Suppressor macrophage (primary cell): Measurements from ENCODE around the gene PDLIM3.
A peak's percentile ranks its signal among the peaks of the same experiment; 100 is the strongest.
"Not testable (repeated sequence)": the region's sequence is repeated elsewhere in the genome, so short reads cannot be mapped to it uniquely, and the experiment has no call there.

Experiments used
- DNase-seq, 4 experiments: peaks; one replicate each; pipeline ENCODE4 v3.0.0-alpha.2; 2020 to 2022

PDLIM3 gene

DNA sequence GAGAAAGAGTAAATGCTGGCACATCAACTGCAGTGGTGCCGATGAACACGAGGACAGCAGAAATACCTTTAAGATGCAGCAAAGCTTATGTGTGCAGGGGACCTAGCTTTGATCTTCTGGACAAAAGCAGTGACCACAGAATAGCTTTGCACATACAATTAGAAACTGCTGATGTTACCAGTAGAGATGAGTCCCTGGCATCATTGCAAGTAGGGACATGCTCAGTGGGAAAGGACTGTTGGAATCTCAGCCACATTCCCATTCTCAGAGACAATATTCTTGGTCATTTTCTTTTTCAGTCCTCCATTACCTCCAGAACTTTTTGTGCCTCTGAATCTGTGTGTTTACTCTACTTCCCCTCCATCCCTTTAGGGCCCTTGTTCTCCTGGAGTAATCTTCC, 16.9 kb upstream of the PDLIM3 start:
- DNase-seq = no peak

DNA sequence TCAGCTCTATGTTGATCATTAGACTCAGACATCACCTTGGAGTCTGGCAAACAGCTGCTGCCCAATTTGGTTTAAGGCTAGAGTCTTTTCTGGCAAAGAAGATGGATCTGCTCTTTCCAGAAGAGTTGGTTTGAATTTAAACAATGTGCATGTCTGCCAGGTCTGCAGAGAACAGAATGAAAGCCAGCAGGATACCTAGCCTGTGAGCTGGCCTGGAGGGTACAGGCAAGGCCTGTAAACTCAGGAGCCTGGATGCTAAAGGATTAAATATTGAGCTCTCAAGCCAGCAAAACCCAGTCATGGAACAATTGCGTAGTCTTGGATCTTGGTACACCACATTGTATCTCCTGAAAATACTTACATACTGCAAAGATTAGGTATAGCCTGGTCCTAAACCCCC, 15.6 kb upstream of the PDLIM3 start:
- DNase-seq = no peak

DNA sequence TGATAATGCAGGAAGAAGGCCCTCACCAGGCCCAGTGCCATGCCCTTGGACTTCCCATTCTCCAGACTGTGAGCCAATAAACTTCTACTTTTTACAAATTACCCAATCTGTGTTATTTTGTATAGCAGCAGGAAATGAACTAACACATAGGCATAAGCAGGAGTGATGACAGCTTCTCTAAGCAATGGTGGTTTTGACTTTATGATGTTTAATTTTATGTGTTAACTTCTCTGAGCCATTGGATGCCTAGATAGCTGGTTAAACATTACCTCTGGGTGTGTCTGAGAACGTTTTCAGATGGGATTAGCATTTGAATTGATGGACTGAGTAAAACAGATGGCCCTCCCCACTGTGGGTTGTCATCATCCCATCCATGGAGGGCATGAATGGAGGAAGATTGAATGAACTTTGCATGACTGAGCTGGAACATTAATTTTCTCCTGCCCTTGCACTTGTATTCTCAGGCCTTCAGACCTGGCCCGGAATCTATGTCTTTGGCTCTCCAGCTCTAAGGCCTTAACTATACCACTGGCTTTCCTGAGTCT, 13.9 kb upstream of the PDLIM3 start:
- peak in 1 of 4 experiments; percentile 2 for DNase-seq

DNA sequence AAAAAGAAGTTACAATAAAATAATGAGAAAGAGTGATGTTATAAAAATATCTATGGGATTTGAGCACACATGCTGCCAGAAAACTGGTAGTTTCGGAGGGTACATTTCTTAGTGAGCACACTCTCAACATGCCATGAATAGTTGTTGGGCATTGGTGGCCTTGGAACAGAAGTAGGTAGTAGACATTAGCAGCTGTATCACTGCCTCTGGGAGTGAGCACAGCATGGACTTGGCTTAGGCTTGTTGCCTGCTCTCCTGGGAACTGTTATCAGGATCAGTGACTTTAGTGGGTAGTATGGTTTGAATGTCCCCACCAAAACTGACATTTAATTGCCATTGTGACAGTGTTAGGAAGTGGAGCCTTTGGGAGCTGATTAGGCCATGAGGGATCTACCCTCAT, 13.3 kb upstream of the PDLIM3 start:
- no peak for DNase-seq

DNA sequence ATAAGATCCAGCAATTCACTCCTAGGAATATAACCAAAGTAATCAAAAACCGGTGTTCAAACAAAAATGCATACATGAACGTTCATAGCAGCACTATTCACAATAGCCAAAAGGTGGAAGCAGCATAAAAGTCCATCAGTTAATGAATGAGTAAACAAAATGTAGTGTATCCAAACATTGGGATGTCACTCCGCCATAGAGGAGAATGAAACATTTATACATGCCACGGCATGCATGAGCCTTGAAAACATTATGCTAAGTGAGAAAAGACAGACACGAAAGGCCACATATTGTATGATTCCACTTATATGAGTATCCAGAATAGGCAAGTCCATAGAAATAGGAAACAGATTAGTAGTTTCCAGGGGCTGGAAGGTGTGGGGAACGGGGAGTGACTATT, 11.0 kb upstream of the PDLIM3 start:
- no peak for DNase-seq

DNA sequence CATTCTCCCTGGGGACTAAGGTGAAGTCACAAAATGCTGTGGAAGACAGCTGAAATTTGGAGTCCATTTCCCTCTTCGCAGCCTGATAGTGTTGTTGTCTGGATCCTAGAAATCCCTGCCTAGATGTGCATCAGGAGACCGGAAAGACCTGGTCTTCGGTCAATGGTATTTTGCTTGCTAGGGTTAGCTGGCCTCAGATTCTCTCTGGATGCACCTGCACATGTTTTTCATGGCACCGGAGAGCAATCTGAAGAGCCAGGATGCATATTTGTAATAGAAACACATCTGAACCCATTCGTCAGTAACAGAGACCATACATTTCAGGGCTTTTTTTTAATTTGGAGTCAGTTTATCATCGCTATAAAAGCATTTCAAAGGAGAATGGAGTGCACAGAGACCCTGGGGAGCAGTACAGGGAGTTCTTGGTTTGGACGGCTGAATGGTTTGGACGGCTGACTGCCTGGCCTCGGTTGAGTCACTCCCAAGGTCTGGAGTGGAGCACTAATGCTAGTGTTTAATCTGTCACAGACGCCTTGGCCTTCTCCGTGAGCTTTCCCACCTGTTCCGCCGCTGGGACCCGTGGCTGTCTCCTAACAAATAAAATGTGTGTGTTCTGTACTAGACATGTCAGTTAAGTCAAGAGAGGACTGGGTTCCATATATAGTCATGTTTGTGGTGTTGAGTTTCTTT, 7.5 kb upstream of the PDLIM3 start:
- no peak for DNase-seq

DNA sequence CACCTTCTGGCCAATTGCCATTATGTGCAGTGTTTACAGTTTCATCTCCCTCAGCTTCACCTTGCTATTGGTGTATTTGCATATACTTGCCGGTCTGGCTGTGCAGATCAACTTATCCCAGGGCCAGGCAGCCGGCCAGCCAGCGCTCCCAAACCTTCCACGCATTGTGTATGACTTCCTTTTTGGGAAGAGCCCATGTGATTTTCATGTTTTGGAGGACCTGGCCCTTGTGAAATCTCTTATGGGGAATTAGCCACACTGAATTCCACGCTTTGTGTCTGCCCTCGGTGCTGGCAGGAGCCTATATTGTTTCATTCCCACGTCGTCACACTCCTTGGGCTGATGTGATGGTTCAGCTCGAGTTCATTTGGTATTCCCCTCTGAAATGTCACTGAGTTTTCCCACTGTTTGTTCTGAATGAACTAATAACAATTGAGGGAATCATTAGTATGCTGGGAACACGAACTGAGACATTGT, 6.0 kb upstream of the PDLIM3 start:
- no peak for DNase-seq

DNA sequence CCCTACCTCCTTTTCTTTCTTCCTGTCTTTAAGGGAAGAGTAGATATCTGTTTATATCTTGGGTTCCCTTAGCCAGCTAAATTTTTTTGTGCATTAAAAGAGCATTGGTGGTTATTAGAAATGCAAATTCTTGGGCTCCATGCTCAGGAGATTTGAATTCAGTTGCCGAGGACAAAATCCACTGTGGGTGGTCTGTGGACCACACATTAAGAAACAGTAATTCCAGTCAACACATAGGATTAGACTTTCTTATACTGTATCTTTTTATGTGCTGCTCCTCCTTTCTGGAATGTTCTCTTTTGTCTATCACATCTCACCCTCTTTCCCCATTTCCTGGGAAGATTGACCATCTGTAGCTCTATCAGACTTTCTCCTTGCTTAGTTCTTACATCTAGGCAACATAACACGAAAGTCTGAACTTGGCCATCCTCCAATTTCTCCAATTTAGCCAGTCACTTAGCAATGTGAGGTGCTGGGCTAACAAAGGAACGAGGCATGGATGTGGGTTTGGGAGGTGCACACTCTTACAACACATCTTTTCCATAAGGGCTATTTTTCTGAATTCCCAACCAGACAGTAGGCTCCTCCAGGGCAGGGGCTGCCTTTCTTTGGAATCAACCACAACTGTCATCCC, 5.3 kb upstream of the PDLIM3 start:
- no peak for DNase-seq

DNA sequence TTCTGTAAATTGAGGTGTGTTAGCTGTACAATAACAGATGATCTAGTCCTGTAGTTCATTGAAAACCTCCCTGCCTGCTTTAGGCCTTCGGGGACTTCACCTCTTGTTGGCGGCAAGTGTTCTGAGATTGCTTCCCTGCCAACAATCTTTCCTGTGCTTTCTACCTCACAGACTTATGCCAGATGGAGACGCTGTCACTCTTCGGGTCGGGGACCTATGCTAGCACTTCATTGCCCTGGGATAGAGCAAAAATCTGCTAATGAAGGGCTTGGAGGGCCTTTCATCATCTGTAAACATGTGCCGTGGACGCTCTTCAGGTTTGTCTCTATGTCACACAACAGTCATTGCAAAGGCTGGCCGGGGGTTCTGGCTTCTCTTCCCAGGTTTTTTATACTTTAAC, 4.7 kb upstream of the PDLIM3 start:
- no peak for DNase-seq

DNA sequence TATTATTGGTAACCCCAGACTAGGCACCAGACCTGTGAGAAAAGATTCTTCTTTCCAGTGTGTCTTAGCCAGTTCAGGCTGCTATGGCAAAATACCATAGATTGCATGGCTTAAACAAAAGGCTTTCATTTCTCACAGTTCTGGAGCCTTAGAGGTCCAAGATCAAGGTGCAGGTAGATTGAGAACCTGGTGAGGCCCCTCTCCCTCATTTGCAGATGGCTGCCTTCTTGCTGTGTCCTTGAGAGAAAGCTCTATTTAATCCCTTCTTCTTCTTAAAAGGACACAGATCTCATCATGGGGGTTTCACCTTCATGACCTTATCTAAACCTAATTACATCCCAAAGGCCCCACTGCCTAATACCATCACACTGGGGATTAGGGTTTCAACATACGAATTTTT, 3.5 kb upstream of the PDLIM3 start:
- no peak for DNase-seq

DNA sequence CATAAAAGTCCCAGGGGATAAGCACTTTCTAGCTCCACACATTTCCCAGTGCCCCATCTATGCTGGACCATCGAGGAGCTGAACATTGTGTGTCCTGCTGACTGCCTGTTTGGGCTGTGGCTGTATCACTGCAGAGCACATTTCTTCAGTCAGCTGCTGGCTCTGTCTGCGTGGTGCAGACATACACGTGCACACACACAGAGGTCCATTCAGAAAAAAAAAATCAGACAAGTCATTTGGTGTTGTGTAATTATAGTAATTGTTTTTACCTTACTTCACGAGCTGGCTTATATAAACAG, 1.1 kb upstream of the PDLIM3 start:
- no peak for DNase-seq

DNA sequence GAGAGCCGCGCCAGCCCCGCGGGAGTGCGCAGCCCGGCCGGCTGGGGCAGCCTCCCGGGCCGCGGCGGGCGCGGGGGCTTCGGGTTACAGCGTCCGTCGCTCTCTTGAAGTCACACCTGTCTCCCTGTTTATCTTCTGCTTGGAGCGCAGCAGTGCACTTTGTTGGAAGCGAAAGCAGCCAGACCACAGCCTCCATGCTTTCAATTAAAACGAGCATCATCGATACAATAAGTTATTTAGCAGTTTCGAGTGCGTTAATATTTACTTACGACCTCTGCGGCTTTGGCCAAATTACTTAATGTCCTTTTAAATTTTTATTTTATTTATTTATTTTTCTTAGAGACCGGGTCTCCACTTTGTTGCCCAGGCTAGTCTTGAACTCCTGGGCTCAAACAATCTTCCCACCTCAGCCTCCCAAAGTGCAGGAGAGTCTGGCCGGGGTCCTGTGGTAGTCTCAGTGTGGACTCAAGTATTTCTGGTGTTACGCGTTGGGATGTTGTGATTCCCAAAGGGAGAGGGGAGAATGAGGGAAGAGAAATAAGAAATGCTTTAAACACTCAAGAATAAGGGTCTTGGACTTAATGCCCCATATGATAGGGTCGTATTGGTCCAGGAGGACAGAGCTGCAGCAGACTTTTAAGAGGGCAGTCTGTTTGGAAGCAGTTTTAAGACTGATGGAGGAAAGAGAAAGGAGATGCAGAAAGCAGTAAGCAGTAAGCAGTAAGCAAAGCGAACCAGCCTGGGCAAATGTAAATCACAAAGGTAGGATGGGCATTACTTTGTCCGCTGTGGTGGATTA, 504 bp upstream of the PDLIM3 start:
- DNase-seq = no peak

DNA sequence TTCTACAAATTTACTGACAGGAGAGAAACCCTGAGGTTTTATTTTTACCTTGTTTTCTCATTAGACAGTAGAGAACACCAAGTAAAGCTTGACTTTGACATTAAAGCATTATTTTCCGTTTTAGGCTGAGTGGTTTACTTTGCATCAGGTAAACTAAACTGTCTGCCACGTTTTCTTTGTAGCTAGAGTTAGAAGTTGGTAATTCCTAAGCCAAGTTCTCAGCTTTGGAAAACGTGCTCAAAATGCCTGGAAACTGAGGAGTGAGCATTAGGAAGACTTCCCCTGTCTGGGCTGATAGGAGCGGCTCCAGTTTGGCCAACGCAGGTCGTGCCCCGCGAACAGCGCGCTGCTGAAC, 819 bp downstream of the PDLIM3 start:
- no peak for DNase-seq

DNA sequence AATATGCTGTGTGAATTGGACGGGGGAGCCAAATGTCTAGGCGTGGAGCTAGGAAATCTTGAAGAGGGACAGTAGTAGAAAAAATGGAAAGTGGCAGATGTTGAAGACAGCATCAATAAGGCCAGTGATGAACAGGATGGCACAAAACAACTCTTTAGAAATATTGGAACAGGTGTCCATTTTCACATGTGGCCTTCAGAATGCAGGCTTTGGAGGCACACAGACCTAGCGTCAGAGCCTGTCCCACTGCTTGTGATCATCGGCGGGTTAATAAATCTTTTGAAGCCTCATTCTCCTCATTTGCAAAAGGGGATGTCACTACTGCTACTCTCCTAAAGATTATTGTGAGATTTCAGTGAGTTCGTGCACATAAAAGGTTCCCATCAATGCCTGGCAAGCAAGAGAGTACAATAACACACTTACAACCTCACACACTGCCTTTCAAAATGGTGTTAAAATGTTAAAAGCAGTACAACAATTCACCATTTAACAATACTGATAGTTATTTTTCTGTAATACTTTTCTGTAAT, 2.4 kb downstream of the PDLIM3 start:
- DNase-seq = no peak

DNA sequence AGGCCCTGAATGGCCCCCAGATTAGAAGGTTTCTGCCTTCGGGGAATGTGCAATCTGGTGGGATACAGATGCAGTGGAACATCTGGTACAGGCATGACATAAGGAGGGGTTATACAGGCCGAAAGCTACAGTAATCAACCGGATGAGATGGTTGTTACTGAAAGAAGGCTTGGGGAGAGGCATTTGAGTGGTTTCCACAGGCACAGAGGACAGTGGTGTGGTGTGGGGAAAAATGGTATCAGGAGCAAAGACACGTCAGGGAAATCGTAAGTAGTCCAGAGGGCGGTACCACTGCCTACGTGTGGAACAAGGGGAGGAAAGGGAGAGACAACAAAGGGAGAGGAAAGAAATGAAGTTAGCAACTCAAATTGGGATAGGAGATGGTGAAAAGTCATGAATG, 3.0 kb downstream of the PDLIM3 start:
- no peak for DNase-seq

DNA sequence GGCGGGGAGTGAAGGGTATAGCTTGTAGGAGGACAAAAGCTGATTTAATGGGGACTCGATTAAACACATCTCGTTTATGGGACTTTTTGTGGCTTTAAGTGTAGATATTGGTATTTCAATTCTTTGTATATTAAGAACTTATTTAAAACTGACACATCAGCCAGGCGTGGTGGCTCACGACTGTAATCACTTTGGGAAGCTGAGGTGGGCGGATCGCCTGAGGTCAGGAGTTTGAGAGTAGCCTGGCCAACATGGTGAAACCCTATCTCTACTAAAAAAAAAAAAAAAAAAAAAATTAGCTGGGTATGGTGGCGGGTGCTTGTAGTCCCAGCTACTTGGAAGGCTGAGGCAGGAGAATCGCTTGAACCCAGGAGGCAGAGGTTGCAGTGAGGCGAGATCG, 3.7 kb downstream of the PDLIM3 start:
- not testable (repeated sequence) for DNase-seq

DNA sequence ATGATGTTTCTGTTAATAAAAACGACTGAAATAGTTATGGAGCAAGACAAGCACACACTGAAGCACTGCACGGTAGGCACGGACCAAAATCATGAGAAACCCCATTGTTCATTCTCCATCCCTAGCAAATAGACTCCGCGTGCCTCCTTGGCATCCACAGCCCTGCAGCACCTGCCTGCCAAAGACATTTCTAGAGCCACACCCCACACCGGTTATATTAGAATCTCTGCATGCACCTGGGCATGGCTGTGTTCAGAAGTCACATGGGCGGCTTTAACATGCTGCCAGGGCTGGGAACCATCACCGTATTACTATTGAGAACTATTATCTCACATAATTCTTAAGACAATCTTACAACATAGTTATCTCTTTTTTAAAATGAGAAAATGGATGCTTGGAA, 5.9 kb downstream of the PDLIM3 start:
- DNase-seq = no peak

DNA sequence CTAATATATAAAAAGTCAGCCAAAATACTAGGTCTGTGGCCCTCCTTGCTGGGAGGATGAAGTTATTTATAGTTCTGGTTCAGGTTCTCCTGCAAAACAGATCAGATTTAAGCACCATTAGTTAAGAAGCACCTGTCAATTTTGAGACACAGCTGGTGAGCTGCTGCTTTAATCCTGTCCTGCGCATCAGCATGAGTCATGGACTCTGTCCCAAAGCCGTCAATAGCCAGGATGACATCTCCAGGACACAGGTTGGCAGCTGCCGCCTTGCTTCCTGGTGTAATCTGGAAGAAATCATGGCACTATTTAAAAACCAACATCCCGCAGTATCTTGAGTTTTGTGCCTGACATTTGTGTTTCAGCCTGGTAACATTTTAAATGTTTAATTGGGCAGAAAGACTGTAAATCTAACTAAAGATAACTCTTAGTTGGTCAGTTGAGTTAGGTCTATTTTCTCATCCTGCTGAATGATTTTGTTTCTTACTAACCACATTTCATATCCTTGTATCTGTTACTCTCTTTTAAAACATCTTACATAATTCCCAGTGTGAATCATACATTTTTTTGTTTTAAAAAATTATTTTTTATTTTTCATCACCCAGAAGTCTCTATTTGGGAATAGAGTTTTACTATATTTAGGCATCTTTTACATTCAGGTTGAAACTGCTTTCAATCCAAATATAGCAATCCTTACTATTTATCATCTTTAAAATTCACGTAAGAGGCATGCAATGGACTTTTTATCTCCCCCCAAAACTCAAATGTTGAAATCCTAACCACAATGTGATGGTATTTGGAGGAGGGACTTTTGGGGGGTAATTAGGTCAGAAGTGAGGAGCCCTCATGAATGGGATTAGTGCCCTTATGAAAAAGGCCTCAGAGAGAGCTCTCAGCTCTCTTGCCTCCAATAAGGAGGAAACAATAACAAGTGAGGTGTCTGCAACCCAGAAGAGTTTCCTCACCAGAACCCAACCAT, 10.1 kb downstream of the PDLIM3 start:
- no peak for DNase-seq

DNA sequence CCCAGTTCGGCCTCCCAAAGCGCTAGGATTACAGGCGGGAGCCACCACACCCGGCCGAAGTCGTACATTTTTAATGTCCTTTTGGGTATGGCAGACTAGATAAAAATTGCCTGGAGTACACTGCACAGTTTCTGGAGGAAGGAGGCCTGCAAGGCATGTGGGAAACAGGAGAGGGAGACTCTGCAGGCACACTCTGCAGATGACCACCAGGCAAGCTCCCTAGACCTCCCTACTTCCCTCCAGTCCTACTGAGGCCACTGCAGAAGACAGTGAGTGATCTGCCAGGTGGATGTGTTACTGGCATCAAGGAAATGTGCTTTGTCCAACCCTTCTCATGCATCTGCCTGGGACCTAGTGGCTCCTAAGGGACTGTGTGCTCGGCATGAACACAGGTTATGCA, 11.4 kb downstream of the PDLIM3 start:
- DNase-seq = no peak

DNA sequence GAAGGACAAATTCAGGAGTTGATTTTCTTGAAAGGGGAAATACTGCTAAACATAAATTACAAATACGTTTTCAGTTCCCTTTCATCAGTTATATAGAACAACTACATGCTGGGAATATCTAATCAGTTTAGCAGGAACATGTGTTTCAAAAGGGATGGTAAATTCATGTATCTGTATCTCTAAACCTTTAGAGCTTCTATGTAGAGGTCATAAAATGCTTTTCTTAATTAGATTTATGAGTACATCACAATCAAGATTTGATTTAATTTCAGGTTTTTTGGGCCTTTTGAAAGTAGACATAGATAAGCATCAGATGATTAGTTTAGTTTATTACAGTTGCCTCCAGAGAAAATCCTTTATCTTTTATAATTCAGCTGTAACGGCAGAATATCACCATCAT, 12.9 kb downstream of the PDLIM3 start:
- no peak for DNase-seq

DNA sequence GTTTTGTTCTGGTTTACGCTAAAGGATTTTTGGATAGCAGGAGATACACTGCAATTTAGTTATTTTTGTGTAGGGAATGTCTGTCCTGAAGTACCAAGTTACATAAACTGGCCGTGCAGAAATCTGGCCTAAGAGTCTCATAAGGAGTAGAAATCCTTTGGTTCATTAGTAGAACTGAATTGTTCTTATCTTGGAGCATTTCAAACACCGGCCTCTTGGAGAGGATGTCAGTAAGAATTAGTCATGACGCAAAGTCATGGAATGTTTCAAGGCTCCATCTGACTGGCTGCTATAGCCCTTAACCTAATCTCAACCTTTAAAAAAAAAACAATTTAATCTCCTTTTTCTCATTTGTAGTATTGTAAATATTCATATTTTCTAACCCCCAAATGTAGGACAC, 15.2 kb downstream of the PDLIM3 start:
- DNase-seq = no peak

DNA sequence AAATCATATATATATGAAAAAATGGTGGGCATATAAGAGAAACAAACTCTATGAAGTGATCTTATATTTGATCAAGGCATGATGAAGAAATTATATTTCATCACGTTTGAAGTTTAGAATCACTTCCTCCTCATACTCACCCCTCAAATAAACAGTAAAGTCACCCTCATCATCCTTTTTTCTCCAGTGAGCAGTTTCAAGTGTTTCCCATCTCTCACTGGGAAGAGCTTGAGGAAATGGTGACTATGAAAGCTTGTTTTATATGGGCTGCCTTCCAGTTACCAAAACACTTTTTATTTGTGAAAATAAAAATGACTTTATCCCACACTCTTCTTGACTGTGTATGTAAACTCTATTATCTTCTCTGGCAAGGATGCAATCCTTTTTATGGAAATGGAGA, 16.8 kb downstream of the PDLIM3 start:
- DNase-seq = no peak
